GM18511 (cell line): ENCODE results near the gene S1PR2.
A peak's percentile ranks its signal among the peaks of the same experiment; 100 is the strongest.
"Not testable (repeated sequence)": the region's sequence is repeated elsewhere in the genome, so short reads cannot be mapped to it uniquely, and the experiment has no call there.

Experiments used
- ATAC-seq: cut with Tn5 transposase; IDR thresholded peaks from one replicate; pipeline ENCODE4 v1.9.1; 2021; ENCODE audit warnings: mild to moderate bottlenecking, moderate library complexity; ENCODE audit not compliant: unreplicated experiment

Gene S1PR2

DNA sequence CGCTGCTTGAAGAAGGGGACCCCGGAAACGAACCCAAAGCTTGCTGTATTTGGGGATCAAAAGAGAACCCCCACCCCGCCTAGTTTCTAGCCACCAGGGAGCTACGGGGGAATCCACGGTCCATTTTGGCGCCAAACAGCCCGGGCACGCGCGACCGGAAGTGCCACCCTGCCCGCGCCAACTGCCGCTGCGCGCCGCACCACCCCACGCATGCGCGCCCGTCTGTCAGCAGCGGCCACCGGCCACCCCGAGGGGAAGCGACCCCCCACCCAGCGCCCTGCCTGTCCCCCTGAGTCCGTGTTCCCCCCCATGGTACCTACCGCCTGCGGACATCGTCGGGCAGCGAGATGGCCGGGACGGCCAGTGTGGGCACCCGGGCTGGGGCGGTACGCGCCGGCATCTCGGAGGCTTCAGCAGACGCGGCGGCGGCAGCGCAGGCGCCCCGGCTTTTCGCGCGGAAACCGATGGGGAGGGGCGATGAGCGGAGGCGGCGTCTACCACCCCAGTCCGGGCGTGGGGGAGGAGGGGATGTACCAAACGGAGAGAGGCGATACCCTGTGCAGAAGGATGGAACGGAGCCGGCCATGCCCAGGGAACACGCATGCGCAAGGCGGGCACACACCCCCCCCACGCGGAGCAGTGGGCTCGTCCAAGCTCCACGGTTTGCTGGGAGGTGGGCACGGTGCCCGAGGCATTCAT, 36.5 kb downstream of the S1PR2 start, which contains the start of gene DNMT1:
Gene DNMT1 (minus strand): TSS at position 454 of the 699 bp plus-strand sequence. CDS start 54 bp downstream, at position 400.
- peak; percentile 91 for ATAC-seq

- ATAC-seq: peak; percentile 35
Measured at GRCh38 chr19:10193790-10194499, 37.2 kb downstream of the S1PR2 start.

DNA sequence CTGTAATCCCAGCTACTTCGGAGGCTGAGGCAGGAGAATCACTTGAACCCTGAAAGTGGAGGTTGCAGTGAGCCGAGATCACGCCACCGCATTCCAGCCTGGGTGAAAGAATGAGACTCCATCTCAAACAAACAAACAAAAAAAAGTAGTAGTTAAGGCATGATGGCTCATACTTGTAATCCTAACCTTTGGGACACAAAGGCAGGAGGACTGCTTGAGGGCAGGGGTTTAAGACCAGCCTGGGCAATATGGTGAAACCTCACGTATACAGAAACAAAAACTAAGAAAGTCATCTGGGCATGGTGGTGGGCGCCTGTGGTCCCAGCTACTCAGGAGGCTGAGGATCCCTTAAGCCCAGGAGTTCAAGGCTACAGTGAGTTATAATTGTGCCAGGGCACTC, 38.2 kb downstream of the S1PR2 start:
- no peak for ATAC-seq

DNA sequence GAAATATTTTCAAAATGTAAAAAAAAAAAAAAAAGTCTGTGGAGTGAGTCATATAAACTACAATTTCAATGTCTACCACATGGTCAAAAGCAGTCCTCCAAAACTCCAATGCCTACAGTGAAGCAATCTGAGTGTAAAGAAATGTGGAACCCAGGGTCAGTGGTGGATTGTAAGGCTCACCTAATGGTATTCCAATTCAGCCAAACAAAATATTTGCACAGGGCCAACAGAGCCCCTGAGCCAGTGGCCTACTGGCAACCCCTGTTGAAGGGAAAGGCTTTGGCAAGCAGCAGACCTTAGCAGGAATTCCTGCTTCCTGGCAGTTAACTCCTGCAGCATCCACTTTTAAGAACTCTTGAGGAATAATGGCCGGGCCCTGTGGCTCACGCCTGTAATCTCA, 39.8 kb downstream of the S1PR2 start:
- ATAC-seq: no peak

DNA sequence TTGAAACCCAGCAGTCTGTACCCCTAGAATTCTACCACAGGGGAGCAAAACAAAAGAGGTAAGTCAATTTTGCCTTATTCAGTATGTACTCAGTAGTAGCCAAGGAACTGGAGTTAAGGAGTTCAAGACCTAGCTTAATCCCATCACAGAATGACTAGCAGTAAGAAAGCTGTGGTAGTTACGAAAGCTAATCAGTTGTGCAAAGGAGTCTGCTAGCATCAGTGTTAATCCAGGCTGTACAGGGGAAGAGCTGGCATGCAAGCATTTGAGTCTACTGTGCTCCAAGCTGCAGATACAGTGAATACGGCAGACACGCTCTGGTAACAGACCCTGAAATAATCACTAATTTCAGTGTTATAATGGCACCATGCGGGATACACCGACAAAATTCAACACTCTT, 41.1 kb downstream of the S1PR2 start:
- no peak for ATAC-seq

- no peak for ATAC-seq
Measured at GRCh38 chr19:10189616-10190015, 41.5 kb downstream of the S1PR2 start.

DNA sequence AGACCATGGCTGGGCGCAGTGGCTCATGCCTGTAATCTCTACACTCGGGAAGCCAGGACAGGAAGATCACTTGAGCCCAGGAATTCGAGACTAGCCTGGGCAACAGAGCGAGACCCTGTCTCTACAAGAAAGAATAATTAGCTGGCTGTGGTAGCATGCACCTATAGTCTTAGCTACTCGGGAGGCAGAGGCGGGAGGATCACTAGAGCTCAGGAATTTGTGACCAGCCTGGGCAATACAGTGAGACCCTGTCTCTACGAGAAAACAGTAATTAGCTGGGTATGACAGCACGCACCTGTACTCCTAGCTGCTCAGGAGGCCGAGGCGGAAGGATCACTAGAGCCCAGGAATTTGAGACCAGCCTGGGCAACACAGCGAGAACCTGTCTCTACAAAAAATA, 43.8 kb downstream of the S1PR2 start:
- ATAC-seq: no peak

- no peak for ATAC-seq
Measured at GRCh38 chr19:10184636-10185035, 46.5 kb downstream of the S1PR2 start.

DNA sequence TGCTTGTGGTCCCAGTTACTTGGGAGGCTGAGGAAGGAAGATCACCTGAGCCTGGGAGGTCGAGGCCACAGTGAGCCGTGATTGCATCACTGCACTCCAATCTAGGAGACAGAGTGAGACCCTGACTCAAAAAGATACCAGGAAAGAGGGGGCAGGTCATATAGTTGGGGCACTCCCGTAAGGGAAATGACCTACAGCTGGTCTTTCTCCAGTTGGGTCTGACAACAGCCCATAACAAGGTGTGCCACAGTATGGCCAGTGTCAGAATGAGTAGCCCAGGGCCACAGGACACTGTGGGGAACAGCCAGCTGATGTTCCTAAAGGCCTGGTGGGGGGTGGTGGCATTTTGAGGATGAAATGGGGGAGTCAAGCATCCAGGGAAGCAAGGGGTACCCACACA, 47.2 kb downstream of the S1PR2 start:
- ATAC-seq: no peak

GRCh38 chr19:10182847-10183246, 48.3 kb downstream of the S1PR2 start:
- no peak for ATAC-seq

GRCh38 chr19:10182076-10182475, 49.1 kb downstream of the S1PR2 start:
- ATAC-seq: no peak

GRCh38 chr19:10180459-10180858, 50.7 kb downstream of the S1PR2 start:
- ATAC-seq: no peak

DNA sequence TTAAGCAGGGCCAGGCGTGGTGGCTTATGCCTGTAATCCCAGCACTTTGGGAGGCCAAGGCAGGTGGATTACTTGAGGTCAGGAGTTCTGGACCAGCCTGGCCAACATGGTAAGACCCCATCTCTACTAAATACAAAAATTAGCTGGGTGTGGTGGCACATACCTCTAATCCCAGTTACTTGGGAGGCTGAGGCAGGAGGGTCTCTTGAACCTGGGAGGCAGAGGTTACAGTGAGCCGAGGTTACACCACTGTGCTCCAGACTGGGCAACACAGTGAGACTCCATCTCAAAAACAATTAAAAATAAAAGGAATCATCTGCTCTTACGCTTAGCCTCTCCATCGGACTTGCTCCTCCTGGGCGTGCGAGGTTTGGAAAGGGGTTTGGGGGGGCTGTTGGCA, 51.1 kb downstream of the S1PR2 start:
- not testable (repeated sequence) for ATAC-seq

- no peak for ATAC-seq
Measured at GRCh38 chr19:10173527-10173926, 57.6 kb downstream of the S1PR2 start.
